ENCODE results near the gene IL5.
"Not testable (repeated sequence)": the region's sequence is repeated elsewhere in the genome, so short reads cannot be mapped to it uniquely, and the experiment has no call there.

The IL5 gene

DNA sequence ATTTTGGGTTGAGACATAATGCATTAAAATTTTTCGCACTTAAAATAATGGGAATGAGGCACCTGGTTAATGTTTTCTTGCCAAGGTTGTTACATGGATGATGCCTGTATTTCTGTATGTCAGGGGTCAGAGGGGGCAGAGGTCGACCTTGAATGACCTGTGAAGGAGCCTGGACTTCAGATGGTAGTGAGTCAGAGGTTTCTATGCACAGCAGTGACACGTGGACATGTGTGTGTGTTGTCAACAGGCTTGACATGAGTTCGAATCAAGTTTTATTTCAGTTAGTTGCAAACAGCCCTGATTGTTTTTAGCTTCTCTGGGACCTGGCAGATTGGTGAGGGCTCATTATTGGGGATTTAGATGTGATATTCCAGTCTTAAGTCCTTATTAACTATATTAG is 3.6 kb downstream of the IL5 start:
- no peaks in the 10 kb centered on the region for H3K27me3 ChIP-seq (ENCODE audit: control insufficient read depth, insufficient read depth, low read length)
- no peaks in the 10 kb centered on the region for H3K36me3 ChIP-seq (ENCODE audit: control insufficient read depth, insufficient read depth, low read length)
- no peak overlapping the region for H3K27ac ChIP-seq (ENCODE audit: low read length)
- H3K9me3 ChIP-seq (ENCODE audit: control insufficient read depth, insufficient read depth, low read length) = no peaks in the 10 kb centered on the region
- DNase-seq (ENCODE audit: low read depth, low spot score) = no peak
- 100% methylated on average over 1 of the region's 4 CpGs for WGBS (ENCODE audit: insufficient coverage, insufficient read length)
- H3K4me1 ChIP-seq (ENCODE audit: control insufficient read depth, insufficient read depth, low read length) = no peaks in the 10 kb centered on the region
- H3K4me3 ChIP-seq (ENCODE audit: low read length) = no peak overlapping the region

DNA sequence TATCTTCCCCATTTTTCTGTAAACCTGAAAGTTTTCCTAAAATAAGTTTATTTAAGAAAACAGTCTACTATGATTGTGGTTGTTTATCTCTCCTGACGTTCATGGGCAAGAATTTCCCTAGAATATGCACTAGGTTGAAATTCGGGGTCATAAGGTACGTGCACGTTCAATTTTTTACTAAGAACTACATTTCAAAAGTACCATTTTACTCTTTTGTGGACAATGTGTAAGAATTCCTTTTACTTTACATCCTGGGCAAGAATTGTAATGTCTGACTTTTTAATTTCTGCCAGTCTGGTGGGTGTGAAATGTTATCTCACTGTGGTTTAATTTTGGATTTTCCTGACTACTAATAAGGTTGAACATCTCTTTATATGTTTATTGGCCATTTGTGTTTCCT is 12.4 kb downstream of the IL5 start:
- Histone ChIP-seq H3K36me3 (ENCODE audit: control insufficient read depth, insufficient read depth, low read length) (no peaks in the 10 kb centered on the region), H3K27ac (ENCODE audit: low read length) (no peak overlapping the region), H3K9me3 (ENCODE audit: control insufficient read depth, insufficient read depth, low read length) (no peaks in the 10 kb centered on the region), H3K27me3 (ENCODE audit: control insufficient read depth, insufficient read depth, low read length) (no peaks in the 10 kb centered on the region), H3K4me1 (ENCODE audit: control insufficient read depth, insufficient read depth, low read length) (no peaks in the 10 kb centered on the region), H3K4me3 (ENCODE audit: low read length) (no peak overlapping the region)
- no peak for DNase-seq (ENCODE audit: low read depth, low spot score)
- WGBS (ENCODE audit: insufficient coverage, insufficient read length) = no CpG with 5 or more reads among the region's 4 CpGs

DNA sequence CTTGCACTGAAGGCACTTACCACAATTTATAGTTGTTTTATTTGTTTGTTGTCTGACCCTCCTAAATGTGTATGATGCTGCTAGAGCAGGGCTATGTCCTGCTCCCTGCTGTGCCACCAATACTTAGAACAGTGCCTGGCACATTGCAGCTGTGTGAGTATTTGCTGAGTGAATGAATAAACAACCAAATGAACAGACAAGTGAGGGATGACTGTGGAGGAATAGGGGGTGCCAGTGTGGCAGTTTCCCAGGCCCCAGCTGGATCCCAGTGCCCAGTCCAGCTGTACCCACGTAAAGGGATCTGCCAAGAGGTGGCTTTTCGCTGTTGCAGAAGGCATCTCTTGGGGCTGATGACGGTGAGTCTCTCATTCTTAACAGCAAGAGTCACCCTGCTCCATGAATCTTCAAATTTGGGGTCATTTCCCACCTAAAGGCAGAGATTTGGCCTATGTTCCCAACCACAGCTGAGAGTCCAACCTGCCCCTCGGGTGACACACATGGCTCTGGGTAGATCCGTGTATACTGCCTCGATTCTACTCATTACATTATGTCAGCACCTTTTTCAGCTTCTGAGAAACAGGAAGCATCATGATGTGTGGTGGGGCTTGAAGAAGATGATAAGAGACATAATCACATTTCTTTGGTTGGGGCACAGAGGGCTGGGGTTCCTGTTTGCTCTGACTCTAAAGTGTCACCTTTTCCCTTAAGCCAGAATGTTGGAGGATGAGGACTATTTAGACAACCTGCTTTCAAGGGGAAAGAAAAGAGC is 14.3 kb downstream of the IL5 start:
- no CpG with 5 or more reads among the region's 6 CpGs for WGBS (ENCODE audit: insufficient coverage, insufficient read length)
- no peak for DNase-seq (ENCODE audit: low read depth, low spot score)
- H3K9me3 ChIP-seq (ENCODE audit: control insufficient read depth, insufficient read depth, low read length) = no peaks in the 10 kb centered on the region
- no peaks in the 10 kb centered on the region for H3K4me1 ChIP-seq (ENCODE audit: control insufficient read depth, insufficient read depth, low read length)
- no peaks in the 10 kb centered on the region for H3K36me3 ChIP-seq (ENCODE audit: control insufficient read depth, insufficient read depth, low read length)
- H3K4me3 ChIP-seq (ENCODE audit: low read length) = no peak overlapping the region
- no peaks in the 10 kb centered on the region for H3K27me3 ChIP-seq (ENCODE audit: control insufficient read depth, insufficient read depth, low read length)
- no peak overlapping the region for H3K27ac ChIP-seq (ENCODE audit: low read length)

DNA sequence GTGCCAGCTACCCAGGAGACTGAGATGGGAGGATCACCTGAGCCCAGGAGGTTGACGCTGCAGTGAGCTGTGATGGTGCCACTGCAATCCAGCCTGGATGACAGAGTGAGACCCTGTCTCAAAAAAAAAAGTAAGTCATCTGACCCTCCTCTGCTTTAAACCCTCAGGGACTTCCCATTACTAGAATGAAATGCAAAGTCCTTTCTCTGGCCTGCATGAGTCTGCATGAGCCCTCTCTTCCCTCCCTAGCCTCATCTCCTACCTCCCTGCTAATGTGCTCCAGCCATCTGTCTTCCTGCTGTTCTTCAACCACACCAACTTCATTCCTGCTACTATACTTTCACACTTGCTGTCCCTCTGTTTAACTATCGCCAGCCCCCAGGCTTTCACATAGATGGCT is 15.3 kb downstream of the IL5 start:
- WGBS (ENCODE audit: insufficient coverage, insufficient read length) = no CpG with 5 or more reads among the region's 2 CpGs
- no peaks in the 10 kb centered on the region for H3K4me1 ChIP-seq (ENCODE audit: control insufficient read depth, insufficient read depth, low read length)
- no peak overlapping the region for H3K27ac ChIP-seq (ENCODE audit: low read length)
- no peak for DNase-seq (ENCODE audit: low read depth, low spot score)
- no peaks in the 10 kb centered on the region for H3K27me3 ChIP-seq (ENCODE audit: control insufficient read depth, insufficient read depth, low read length)
- H3K4me3 ChIP-seq (ENCODE audit: low read length) = no peak overlapping the region
- no peaks in the 10 kb centered on the region for H3K9me3 ChIP-seq (ENCODE audit: control insufficient read depth, insufficient read depth, low read length)
- no peaks in the 10 kb centered on the region for H3K36me3 ChIP-seq (ENCODE audit: control insufficient read depth, insufficient read depth, low read length)

DNA sequence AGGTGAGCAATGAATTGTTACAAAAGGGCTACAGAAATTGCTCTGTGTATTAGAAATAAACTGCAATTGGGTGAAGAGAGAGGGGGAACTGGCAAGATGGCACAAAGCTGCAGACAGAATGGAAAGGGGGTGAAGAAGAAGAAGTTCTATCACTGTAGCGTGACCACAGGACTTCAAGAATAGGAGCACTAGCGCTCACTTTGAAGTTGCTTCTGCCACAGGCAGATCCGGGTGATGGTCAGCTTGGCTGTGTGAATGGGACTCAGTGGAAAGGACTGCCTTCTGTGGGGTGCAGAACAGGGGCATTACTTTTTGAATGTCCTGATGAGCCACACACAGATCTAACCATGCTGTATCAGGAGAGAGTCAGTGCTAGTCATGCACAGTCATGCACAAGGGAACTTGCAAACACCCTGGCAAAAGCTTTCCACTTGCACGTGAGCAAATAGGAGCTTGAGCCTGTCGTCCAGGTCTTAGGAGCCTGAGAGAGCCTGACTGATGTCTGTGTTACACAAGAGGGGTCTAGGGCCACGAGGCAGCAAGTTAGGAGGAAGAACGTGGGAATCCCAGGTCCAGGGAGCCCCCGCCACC is 16.3 kb downstream of the IL5 start:
- no peaks in the 10 kb centered on the region for H3K9me3 ChIP-seq (ENCODE audit: control insufficient read depth, insufficient read depth, low read length)
- no peak overlapping the region for H3K27ac ChIP-seq (ENCODE audit: low read length)
- H3K4me1 ChIP-seq (ENCODE audit: control insufficient read depth, insufficient read depth, low read length) = no peaks in the 10 kb centered on the region
- no peak for DNase-seq (ENCODE audit: low read depth, low spot score)
- no CpG with 5 or more reads among the region's 8 CpGs for WGBS (ENCODE audit: insufficient coverage, insufficient read length)
- no peaks in the 10 kb centered on the region for H3K36me3 ChIP-seq (ENCODE audit: control insufficient read depth, insufficient read depth, low read length)
- no peaks in the 10 kb centered on the region for H3K27me3 ChIP-seq (ENCODE audit: control insufficient read depth, insufficient read depth, low read length)
- H3K4me3 ChIP-seq (ENCODE audit: low read length) = no peak overlapping the region

DNA sequence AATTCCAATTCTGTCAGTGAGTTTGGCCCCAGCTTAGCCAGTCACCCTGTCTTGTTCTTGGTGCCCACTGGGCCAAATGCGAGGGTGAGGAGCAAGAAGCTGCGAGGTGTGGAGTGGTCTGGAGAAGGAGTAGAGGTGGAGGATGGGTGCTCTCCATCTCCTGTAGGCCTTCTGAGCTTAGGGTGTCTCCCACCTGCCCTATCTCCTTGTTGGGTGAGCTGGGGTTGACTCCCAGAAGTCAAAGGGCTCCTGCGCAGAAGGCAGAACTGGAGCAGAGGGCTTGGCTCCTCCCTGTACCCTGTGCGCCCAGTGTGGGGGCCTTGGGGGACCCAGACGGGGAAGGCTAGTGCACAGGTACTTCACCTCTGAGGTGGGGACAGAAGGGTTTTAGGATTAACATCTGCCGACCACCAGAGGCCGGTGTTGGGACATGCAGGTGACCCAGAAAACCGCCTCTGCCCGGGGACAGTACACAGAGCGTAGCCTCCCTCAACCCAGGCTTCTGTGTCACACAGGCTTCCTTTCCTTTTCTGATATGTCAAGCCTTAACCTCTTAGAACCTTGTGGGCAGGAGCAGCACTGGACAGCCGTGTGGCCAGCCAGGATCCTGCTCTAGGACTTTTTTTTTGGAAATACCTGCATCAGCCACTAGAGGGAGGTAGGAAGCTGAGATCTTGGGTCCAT is 16.9 kb downstream of the IL5 start:
- H3K27ac ChIP-seq (ENCODE audit: low read length) = no peak overlapping the region
- H3K9me3 ChIP-seq (ENCODE audit: control insufficient read depth, insufficient read depth, low read length) = no peaks in the 10 kb centered on the region
- H3K36me3 ChIP-seq (ENCODE audit: control insufficient read depth, insufficient read depth, low read length) = no peaks in the 10 kb centered on the region
- no peaks in the 10 kb centered on the region for H3K4me1 ChIP-seq (ENCODE audit: control insufficient read depth, insufficient read depth, low read length)
- no peak overlapping the region for H3K4me3 ChIP-seq (ENCODE audit: low read length)
- H3K27me3 ChIP-seq (ENCODE audit: control insufficient read depth, insufficient read depth, low read length) = no peaks in the 10 kb centered on the region
- no CpG with 5 or more reads among the region's 11 CpGs for WGBS (ENCODE audit: insufficient coverage, insufficient read length)
- no peak for DNase-seq (ENCODE audit: low read depth, low spot score)

DNA sequence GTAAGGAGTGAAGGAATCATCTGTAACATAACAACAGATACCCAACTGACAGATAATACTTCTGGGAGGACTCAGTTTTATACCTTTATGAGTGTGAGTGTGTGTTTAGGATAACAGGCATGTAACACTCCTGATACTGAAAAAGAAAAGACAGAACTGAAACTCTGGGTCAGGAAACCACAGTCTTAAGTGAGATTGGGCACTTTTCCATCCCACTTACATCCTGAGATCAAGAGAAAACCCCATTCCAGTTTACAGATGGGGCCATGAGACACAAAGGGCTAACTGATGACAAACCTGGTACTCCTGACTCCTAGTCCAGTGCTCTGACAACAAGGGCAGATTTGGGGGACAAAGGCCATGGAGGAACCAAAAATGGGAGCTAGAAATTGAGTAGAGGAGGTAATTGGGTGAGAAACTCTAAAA is 18.0 kb downstream of the IL5 start:
- Histone ChIP-seq H3K4me3 (ENCODE audit: low read length) (no peak overlapping the region), H3K4me1 (ENCODE audit: control insufficient read depth, insufficient read depth, low read length) (no peaks in the 10 kb centered on the region), H3K9me3 (ENCODE audit: control insufficient read depth, insufficient read depth, low read length) (no peaks in the 10 kb centered on the region), H3K27ac (ENCODE audit: low read length) (no peak overlapping the region), H3K27me3 (ENCODE audit: control insufficient read depth, insufficient read depth, low read length) (no peaks in the 10 kb centered on the region), H3K36me3 (ENCODE audit: control insufficient read depth, insufficient read depth, low read length) (no peaks in the 10 kb centered on the region)
- no peak for DNase-seq (ENCODE audit: low read depth, low spot score)

DNA sequence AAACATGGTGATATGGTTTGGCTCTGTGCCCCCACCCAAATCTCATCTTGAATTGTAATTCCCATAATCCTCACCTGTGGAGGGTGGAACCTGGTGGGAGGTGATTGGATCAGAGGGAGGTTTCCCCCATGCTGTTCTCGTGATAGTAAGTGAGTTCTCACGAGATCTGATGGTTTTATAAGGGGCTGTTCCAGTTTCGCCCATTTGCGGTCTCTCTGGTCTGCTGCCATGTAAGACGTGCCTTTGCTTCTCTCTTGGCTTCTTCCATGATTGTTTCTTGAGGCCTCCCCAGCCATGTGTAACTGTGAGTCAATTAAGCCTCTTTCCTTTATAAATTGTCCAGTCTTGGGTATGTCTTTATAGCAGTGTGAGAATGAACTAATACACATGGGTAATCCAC is 18.4 kb downstream of the IL5 start:
- H3K27me3 ChIP-seq (ENCODE audit: control insufficient read depth, insufficient read depth, low read length); H3K27ac ChIP-seq (ENCODE audit: low read length); H3K36me3 ChIP-seq (ENCODE audit: control insufficient read depth, insufficient read depth, low read length); DNase-seq (ENCODE audit: low read depth, low spot score); H3K4me3 ChIP-seq (ENCODE audit: low read length); H3K4me1 ChIP-seq (ENCODE audit: control insufficient read depth, insufficient read depth, low read length); H3K9me3 ChIP-seq (ENCODE audit: control insufficient read depth, insufficient read depth, low read length): not testable (repeated sequence)
- WGBS (ENCODE audit: insufficient coverage, insufficient read length) = no CpG with 5 or more reads among the region's 5 CpGs

DNA sequence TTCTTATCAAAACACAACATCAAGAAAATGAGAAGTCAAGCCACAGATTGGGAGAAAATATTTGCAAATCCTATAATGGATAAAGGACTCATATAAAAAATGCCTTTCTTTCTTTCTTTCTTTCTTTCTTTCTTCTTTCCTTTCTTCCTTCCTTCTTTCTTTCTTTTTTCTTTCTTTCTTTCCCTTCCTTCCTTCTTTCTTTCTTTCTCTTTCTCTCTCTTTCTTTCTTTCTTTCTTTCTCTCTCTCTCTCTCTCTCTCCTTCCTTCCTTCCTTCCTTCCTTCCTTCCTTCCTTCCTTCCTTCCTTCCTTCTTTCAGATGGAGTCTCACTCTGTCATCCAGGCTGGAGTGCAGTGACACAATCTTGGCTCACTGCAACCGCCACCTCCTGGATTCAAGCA is 21.3 kb downstream of the IL5 start:
- H3K27me3 ChIP-seq (ENCODE audit: control insufficient read depth, insufficient read depth, low read length); H3K9me3 ChIP-seq (ENCODE audit: control insufficient read depth, insufficient read depth, low read length); DNase-seq (ENCODE audit: low read depth, low spot score); H3K36me3 ChIP-seq (ENCODE audit: control insufficient read depth, insufficient read depth, low read length); H3K4me3 ChIP-seq (ENCODE audit: low read length); H3K4me1 ChIP-seq (ENCODE audit: control insufficient read depth, insufficient read depth, low read length); H3K27ac ChIP-seq (ENCODE audit: low read length): not testable (repeated sequence)
- WGBS (ENCODE audit: insufficient coverage, insufficient read length) = no CpG with 5 or more reads among the region's 1 CpG

DNA sequence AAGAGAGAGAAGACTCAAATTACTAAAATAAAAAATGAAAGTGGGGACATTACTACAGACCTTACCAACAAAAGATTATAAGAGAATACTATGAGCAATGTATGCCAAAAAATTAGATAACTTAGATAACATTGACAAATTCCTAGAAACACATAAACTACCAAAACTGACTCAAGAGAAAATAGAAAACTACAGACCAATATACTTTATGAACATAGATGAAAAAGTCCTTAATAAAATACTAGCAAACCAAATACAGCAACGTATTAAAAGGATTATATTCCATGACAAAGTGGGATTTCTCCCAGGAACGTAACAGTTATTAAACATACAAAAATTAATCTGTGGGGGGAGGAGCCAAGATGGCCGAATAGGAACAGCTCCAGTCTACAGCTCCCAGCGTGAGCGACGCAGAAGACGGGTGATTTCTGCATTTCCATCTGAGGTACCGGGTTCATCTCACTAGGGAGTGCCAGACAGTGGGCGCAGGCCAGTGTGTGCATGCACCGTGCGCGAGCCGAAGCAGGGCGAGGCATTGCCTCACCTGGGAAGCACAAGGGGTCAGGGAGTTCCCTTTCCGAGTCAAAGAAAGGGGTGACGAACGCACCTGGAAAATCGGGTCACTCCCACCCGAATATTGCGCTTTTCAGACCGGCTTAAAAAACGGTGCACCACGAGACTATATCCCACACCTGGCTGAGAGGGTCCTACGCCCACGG is 29.5 kb downstream of the IL5 start:
- H3K27me3 ChIP-seq (ENCODE audit: control insufficient read depth, insufficient read depth, low read length); DNase-seq (ENCODE audit: low read depth, low spot score); H3K36me3 ChIP-seq (ENCODE audit: control insufficient read depth, insufficient read depth, low read length); H3K27ac ChIP-seq (ENCODE audit: low read length); H3K4me3 ChIP-seq (ENCODE audit: low read length); H3K4me1 ChIP-seq (ENCODE audit: control insufficient read depth, insufficient read depth, low read length); H3K9me3 ChIP-seq (ENCODE audit: control insufficient read depth, insufficient read depth, low read length): not testable (repeated sequence)
- no CpG with 5 or more reads among the region's 25 CpGs for WGBS (ENCODE audit: insufficient coverage, insufficient read length)
